NCI-H345 treated with DMSO at 0.1 percent for 48 hours (cell line): Measurements from ENCODE around the gene LRRC45.
A peak's percentile ranks its signal among the peaks of the same experiment; 100 is the strongest.
"Not testable (repeated sequence)": the region's sequence is repeated elsewhere in the genome, so short reads cannot be mapped to it uniquely, and the experiment has no call there.

ENCODE experiments used
- DNase-seq: peaks from one replicate; lab custom pipeline; 2025; ENCODE audit not compliant: unreplicated experiment; lab: John Stamatoyannopoulos, UW

The LRRC45 gene

DNA sequence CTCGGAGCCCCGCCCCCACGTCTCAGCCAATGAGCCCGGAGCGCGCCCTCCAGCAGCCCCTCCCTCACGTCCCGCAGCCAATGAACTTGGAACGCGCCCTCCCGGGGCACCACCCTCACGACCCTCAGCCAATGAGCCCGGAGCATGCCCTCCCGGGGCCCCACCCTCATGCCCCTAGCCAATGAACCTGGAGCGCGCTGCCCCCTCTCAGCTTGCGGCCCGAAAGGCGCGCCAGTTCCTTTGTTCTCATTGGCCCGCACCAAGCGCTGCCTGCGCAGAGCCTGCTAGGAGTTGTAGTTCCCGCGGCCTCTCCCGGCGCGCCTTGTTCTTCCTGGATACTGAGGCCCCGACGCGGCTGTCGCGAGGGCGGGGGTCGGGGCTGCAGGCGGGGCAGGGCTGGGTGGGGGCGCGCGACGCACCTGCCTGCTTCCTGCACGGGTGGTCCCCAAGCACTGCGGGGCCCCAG, at the start of gene LRRC45:
Gene LRRC45, plus strand, starts transcription at position 325 of the 466 bp plus-strand sequence. CDS start 339 bp downstream, outside the sequence.
- DNase-seq = peak; percentile 99

DNA sequence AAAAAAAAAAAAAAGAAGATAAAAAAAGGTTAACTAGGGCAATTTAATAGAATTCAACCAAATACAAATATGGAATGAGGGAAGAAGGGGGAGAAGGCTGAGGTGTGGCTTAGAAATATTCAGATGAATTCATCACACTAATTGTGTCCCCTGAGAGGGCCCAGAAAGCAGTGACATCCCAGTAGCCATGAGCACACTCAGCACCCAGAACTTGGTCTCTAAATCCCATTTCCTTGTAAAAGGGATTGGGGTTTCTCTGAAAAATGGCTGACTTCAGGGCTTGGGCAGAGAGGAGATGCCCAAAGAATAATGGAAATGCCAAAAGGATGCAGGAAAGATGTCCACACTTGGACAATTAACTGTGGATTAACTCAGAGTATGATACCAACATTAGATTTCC, 49.7 kb upstream of the LRRC45 start:
- no peak for DNase-seq

DNA sequence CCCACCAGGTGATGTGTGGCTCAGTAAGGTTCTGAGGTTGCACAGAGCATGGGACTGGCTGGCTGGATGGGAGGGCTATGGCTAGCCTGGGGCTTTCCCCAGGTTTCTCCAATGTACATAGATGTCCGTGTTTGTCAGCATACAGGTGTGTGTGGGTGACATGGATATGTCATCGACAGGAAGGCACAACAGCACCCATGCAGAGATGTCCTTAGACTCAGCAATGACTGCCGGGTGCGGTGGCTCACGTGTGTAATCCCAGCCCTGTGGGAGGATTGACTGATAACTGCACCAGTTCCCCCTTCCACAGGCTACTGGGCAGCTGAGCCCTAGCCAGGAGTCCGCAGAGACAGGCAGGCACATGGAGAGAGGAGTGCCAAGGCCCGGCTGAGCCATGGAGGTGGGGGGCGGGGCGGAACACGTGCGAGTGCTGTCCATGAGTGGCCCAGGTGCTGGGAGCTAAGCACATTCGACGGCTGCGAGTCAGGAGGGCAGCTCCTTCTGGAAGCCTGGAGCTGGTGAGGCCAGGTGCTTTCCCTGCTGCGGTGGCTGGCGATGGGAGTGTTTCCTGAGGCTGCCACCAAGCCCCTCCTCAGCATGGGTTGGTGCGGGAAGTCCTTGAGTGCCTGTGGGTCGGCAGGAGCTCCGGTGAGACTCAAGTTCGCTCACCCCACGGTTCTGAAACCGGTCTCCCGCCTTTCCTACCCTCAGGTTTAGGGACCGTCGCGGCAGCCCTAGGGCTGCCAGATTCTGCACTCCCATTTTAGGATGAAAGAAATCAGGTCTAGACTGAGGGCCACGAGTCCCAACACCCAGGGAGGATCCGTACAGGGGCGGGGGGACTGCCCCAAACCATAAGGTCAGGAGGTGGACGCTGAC, 46.5 kb upstream of the LRRC45 start:
- peak; percentile 73 for DNase-seq

DNA sequence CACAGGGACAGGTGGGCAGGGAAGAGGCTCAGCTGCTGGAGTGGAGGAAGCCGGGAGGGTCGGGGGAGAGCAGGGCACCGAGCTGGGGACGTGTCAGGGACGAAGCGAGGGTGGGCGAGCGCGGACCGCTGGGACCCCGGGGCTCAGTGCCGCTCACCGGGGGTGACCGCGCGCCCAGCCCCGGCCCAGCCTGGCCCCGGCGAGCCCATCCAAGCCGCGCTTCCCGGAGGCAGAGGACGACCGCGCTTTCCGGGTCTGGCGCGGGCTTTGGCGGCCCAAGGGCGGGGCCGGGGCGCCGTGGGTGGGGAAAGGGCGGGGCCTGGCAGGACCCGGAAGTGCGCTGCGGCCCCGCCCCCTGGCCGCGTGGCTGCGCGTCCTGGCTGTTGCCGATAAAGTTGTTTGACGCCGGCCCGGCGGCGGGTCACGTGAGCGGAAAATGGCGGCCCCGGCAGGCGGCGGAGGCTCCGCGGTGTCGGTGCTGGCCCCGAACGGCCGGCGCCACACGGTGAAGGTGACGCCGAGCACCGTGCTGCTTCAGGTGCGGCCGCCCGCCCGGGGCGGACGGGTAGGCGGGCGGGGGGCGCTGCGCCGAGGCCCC, 45.8 kb upstream of the LRRC45 start, which contains the start of gene ASPSCR1:
Gene ASPSCR1, plus strand, starts transcription at position 419 of the 598 bp plus-strand sequence. Its CDS starts 18 bp downstream, at position 437.
- DNase-seq = peak; percentile 87

DNA sequence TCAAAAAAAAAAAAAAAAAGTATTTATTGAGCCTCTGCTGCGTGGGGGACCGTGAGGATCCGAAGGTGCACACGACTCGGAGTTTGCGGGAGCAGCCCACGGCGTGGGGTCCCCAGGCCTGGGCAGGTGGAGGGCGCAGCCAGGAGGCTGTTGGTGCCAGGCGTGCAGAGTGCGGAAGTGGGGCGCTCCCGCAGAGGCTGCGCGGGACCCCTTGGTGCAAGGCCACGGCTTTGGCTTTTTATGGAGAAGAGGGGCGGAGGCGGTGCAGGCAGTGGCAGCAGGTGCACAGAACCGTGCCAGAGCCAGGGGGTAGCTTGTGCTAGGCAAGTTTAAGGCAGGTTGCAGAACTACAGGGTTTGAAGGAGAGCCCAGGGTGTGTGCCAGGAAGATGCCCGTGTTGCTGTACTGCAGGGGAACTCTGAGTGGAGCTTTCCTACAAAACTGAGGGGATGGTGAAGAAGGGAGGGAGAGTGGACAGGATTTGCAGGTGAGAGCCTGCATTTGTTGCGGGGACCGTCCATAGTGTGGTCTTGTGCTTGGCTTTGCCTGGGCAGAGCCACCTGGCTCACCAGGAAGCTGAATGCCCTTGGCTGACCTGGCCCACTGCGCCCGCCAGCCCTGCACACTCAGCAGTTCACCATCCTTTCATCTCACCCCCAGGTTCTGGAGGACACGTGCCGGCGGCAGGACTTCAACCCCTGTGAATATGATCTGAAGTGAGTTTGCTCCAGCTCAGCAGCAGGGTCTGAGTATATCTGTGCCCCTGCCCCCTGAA, 44.4 kb upstream of the LRRC45 start:
- DNase-seq = no peak

DNA sequence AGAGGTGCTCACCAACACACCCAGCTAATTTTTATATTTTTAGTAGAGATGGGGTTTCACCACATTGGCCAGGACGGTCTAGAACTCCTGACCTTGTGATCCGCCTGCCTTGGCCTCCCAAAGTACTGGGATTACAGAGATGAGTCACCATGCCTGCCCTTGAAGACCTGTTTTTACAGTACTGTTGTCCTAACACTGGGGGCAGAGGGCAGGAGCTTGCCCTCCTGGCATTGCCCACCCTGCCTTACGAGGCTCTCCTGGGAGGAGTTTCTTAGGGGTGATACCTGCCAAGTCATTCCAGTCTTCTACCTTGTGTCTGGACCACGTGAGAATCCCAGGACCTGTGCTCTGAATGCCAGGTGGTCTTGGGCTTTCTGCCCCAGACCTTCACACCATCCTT, 43.0 kb upstream of the LRRC45 start:
- no peak for DNase-seq

DNA sequence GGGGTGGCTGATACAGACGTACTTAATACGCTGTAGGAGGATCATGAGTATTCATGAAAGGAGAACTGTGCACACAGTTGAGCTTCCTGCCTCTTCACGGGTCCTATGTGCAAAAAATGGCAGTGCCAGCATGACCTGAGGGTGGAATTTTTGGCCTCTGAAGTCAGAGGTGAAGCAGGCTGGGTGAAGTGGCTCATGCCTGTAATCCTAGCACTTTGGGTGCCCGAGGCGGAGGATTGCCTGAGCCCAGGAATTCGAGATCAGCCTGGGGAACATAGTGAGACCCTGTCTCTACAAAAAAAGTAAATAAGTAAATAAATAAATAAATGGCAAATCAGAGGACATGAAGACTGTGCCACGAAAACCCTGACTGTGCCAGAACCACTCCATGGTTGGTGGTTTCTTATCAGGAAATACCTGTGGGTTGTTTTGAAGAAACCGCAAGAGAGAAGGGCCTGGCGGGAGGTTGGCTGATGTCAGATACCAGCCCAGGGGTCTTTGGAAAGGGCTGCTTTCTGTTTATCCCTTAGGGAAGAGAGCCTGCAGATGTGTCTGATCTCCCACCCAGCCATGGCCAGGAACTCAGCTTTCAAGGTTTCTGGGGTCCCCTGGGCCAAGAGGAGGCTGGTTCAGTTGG, 42.3 kb upstream of the LRRC45 start:
- DNase-seq = no peak

DNA sequence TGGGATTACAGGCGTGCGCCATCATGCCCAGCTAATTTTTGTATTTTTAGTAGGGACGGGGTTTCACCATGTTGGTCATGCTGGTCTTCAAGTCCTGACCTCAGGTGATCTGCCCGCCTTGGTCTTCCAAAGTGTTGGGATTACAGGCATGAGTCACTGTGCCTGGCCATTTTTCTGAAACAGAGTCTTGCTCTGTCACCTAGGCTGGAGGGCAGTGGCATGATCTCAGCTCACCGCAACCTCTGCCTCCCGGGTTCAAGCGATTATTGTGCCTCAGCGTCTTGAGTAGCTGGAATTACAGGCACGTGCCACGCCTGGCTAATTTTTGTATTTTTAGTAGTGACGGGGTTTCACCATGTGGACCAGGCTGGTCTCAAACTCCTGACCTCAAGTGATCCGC, 41.6 kb upstream of the LRRC45 start:
- not testable (repeated sequence) for DNase-seq

DNA sequence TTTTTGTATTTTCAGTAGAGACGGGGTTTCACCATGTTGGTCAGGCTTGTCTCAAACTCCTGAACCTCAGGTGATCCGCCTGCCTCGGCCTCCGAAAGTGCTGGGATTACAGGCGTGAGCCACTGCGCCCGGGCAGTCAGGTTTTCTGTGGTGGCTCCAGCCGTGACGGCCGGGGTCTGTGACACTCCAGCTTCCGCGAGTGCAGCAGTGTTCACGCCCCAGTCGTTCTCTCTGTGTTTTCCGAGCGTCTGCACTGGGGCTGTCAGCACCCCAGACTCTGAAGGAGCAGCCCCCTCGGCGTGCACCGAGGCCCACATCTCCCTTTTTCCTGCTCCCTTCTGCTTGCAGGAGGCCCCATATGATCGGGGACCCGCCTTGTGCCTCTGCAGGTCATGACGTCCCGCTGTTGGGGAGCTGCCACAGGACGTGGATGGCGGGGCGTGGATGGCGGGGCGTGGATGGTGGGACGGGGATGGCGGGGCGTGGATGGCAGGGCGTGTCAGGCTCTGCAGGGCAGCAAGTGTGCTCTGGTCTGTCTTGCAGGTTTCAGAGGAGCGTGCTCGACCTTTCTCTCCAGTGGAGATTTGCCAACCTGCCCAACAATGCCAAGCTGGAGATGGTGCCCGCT, 40.0 kb upstream of the LRRC45 start:
- no peak for DNase-seq

DNA sequence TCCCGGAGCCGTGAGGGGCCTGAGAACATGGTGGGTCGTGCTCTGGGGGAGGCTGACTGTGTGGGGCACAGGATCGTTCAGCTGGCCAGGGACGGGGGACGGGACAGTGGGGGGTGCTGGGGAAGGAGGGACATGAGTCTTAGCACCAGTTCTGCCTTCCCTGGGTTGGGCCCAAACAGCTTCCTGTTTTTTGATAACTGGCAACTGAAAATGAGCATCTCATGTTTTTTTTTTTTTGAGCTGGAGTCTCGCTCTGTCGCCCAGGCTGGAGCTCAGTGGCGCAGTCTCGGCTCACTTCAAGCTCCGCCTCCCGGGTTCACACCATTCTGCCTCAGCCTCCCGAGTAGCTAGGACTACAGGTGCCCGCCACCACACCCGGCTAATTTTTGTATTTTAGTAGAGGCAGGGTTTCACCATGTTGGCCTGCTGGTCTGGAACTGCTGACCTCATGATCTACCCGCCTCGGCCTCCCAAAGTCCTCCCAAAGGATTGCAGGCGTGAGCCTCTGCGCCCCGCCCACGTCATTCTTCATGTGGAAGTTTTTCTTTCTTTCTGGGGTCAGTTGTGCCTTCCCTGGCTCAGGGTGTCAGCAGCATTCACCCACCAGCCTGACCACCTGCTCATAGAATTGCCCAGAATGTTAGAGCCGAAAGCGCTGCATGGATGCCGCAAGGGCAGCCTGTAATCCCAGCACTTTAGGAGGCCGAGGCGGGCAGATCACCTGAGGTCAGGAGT, 39.3 kb upstream of the LRRC45 start:
- no peak for DNase-seq

DNA sequence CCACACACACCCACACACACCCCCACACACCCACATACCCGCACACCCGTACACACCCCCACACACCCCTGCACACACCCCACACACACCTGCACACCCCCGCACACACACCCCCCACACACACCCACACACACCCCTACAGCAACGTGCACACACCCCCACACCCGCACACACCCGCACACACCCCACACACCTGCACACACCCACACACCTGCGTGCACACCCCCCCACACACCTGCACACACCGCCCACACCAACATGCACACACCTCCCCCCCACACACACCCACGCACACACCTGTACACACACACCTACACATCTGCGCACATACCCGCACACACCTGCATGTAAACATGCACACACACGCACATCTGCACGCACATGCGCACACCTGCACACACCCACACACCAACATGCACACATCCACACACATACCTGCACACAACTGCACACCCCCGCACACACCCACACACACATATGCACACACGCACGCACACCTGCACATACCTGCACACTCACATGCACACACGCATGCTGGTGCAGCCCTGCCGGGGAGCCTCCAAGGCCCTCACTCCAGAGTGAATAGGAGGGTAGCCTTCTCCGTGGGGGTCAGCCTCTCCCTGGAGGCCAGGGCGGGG, 38.2 kb upstream of the LRRC45 start:
- no peak for DNase-seq

DNA sequence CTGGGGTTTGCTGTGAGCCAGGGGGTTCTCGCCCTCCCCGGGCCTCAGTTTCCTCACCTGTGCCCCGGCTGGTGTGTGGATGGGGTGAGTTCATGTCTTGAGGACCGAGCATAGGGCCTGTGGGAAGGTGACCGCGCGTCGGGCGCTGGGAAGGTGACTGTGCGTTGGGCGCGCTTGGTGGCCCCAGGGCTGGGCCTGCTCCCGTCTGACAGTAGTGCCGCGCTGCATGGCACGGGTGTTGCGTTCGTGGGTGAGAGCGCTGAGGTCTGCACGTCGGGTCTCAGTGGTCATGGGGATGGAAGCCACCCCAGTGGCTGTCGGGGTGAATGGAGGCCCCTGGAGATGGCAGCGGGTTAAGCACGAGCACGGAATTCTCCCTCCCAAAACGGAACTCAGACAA, 36.5 kb upstream of the LRRC45 start:
- DNase-seq = no peak

DNA sequence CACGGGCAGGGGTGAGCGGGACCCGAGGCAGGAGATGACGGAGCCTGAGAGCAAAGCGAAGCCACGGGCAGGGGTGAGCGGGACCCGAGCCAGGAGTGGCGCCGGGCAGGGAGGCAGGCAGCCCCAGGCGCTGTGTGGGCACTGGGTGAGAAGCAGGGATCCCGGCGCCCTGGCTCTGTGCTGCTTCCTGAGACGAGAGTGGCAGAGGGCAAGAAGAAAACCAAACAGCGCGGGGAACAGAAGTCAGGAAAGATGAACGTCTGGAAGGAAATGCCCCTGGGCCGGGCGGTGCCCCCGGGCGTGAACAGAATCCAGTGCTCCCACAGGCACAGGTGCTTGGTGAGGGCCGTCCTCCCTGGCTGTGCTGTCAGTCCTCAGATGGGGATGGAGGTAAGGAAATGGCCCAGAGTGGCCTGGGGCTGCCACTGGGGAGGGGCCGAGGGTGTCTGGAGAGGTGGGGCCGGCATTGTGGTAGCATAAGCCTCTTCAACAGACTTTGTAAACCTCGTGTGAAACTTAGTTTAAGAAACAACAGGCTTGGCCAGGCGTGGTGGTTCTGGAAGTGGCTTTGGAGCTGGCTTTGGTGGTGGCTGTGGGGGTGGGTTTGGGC, 35.8 kb upstream of the LRRC45 start:
- DNase-seq = no peak

DNA sequence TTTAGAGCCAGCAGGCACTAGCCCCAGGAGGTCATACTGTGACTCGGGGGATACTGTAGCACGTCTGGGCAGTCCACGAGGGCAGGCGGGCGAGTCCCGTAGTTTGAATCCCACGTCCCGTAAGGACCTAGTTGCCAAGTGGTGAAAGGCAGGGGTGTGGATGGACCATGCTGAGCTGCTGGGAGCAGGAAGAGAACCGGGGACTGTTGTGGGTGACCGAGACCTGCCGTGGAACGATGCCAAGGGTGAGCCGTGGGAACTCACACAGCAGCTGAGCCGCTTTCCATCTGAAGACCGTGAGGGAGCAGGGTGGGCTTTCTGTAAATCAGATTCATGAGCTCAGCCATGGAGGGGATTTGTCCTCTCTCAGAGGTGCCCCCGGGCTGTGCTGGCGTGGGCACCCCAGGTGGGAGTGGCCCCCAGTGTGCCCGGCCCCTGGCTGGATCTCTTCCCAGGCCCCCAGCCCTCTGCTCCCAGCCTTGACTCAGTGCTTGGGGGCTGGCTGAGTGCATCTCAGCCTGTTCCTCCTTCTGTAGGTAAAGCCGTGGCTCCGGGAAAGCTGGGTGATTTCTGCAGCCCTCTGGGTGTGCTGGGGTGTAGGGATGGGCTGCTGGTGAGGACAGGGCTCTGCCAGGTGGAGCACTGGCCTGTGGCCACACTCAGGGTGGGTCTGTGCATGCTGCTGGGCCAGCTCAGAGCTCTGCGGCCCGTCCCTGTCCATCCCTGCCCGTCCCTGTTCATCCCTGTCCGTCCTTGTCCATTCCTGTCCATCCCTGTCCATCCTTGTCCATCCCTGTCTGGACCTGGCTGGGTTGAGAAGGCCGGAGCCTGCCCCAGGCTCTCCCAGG, 32.0 kb upstream of the LRRC45 start:
- DNase-seq = no peak

DNA sequence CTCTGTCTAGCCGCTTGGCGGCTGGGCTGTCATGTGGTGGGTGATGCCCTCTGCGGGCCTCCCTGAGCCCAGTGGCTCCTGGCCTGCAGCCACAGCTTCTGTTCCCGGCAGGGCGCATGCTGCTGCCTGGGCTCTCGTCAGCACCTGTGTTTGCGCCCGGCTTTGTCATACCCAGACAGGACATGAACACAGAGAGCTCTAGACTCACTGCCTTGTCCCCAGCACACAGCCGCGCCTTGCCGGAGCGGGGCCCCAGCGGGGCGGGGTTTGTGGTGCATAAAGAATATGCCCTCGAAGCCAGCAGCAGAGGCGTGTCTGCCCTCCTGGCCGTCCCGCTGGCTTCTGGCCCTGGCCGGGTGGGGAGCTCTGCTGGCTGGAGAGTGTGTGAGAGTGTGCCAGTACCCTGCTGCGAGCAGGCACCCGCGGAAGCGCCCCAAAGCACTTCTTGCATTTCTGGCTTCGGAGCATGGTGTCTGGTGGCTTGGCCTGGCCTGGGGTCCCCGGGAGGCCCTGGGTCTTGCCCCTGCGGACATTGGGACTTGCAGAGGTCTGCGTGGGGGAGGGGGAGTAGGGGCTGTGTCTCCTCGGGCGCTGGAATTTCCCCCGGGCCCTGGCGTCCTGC, 31.3 kb upstream of the LRRC45 start:
- no peak for DNase-seq

DNA sequence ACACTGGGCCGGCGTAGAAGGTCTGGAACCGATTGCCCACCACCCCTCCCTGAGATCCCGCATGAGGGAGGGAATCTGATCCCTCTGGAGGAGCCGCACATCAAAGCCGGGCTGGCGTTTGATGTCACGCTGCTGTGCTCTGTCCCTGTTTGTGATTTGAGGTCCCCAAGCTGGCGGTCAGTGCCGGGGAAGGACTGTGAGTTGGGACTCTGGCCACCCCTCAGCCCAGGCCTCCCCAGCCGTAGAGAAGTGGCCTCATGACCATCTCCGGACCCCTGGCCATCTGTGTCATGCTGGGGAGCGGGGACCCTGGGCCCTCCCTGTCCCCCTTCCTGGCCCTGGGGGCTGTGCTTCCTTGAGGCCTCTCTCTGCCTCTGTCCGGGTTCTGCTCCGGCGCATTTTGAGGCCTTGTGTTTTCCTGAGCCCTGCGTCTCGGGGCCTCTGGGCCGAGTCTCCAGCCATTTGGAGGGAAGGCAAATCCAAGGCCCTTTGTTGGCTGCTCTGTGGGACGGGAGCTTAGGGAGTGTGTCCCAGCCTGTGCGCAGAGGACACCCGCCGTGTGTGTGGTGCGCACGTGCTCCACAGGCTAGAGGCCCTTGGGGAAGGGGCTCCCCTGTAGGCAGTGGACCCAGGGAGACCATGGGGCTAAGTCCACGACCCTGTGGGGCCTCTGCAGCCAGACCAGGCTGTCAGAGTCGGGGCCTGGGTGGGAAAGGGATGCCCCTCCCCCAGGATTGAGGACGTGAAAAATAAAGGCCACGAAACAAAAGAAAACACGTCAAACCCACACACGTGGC, 30.6 kb upstream of the LRRC45 start:
- DNase-seq = no peak
